ENCODE measurements around the gene VSX1. TPM values are rescaled to one million over a fixed set of nuclear protein-coding genes. Genes with fewer than 3 reads are reported as not detected.

Gene VSX1
- total and polyA plus RNA-seq, 9 of the 15 experiments (the other 6 are each of a cell fraction or from before 2014, with no cell fraction given) = not detected

- in situ Hi-C loops (cut with MboI) = no loop called here
- Histone ChIP-seq H3K4me3 (no peak overlapping the region), H3K9me3 (replicated peaks; ENCODE audit: control insufficient read depth, insufficient read depth, low read depth, low read length) (no peaks in the 10 kb centered on the region), H3K27ac (ENCODE audit: extremely low read depth, low read depth, low read length) (no peak overlapping the region), H3K4me2 (ENCODE audit: insufficient read depth, low read length) (no peak overlapping the region), H3K9ac (ENCODE audit: insufficient read depth in 1 of 2, low read depth in 2 of 2, low read length in 2 of 2) (no peak overlapping the region), H4K20me1 (replicated peaks; ENCODE audit: control insufficient read depth, insufficient read depth, low read length) (no peaks in the 10 kb centered on the region), H3K4me1 (replicated peaks in 1 of 2; ENCODE audit: control insufficient read depth in 2 of 2, insufficient read depth in 2 of 2, low read length in 2 of 2) (no peaks in the 10 kb centered on the region; a peak in 1 of 5 replicates), H2AFZ (ENCODE audit: low read depth, low read length) (no peak overlapping the region), H3K36me3 (ENCODE audit: control insufficient read depth, insufficient read depth, low read length) (no peaks in the 10 kb centered on the region), H3K9me1 (ENCODE audit: control insufficient read depth, insufficient read depth, low read length) (no peaks in the 10 kb centered on the region), H3K79me2 (ENCODE audit: control insufficient read depth, insufficient read depth, low read length) (no peaks in the 10 kb centered on the region), H3K27me3 (ENCODE audit: control insufficient read depth in 2 of 2, insufficient read depth in 2 of 2, low read length in 2 of 2) (peaks cover 0 to 19% of the 10 kb centered on the region in 2 experiments; a peak in 3 of 5 replicates)
- BruUV-seq (replicated peaks) = no TSS peak
- TF ChIP-seq ZNF165 (CRISPR knock-in tag; IDR thresholded peaks at IDR 0.05; ENCODE audit: borderline replicate concordance) (no peak), SNAPC5 (CRISPR knock-in tag; IDR thresholded peaks at IDR 0.05) (no peak), ZNF324 (CRISPR knock-in tag; IDR thresholded peaks at IDR 0.05) (no peak), RBM17 (IDR thresholded peaks at IDR 0.05; ENCODE audit: borderline replicate concordance, low read depth, low read length) (no peak), GATAD2A (IDR thresholded peaks at IDR 0.05) (no peak), POLR2AphosphoS2 (IDR thresholded peaks at IDR 0.05; ENCODE audit: low read length) (no peak), WHSC1 (IDR thresholded peaks at IDR 0.05; ENCODE audit: low read length) (no peak), EWSR1 (IDR thresholded peaks at IDR 0.05; ENCODE audit: borderline replicate concordance, low read depth, partially characterized antibody) (no peak), MNT (conservative IDR thresholded peaks at IDR 0.05) (no peak), TCFL5 (CRISPR knock-in tag; conservative IDR thresholded peaks at IDR 0.05) (no peak), ZNF436 (CRISPR knock-in tag; IDR thresholded peaks at IDR 0.05) (no peak), SP2 (IDR thresholded peaks at IDR 0.05; ENCODE audit: extremely low read depth, low read depth, low read length, poor library complexity, severe bottlenecking) (no peak), ERF (CRISPR knock-in tag; IDR thresholded peaks at IDR 0.05) (no peak), ZBTB7A (IDR thresholded peaks at IDR 0.05; ENCODE audit: borderline replicate concordance, control insufficient read depth, low read depth, low read length) (no peak), EGR1 (conservative IDR thresholded peaks at IDR 0.05) (no peak), RFX1 (IDR thresholded peaks at IDR 0.05) (no peak), ZNF140 (CRISPR knock-in tag; IDR thresholded peaks at IDR 0.05) (no peak), NEUROD1 (IDR thresholded peaks at IDR 0.05; ENCODE audit: borderline replicate concordance, low read depth, low read length, partially characterized antibody) (no peak), L3MBTL2 (IDR thresholded peaks at IDR 0.05) (no peak), GMEB1 (CRISPR knock-in tag; IDR thresholded peaks at IDR 0.05) (no peak)
- ChIA-PET POLR2A (no interaction called here), CTCF (ENCODE audit: low intra/inter-chr PET ratio) (no interaction called here)
- DNase-seq (ENCODE audit: extremely low read depth in 1 of 4, low spot score in 3 of 4) = no peak
- FAIRE-seq = no peak
- 0% methylated on average over 2 of the region's 2 CpGs for WGBS (ENCODE audit: insufficient coverage, low coverage, missing lambda C conversion rate)
- ATAC-seq = no peak
- intact Hi-C loops (cut with micrococcal nuclease) = loop anchor here (10.0 kb wide), 1 partner anchor 99 kb away; no protein-coding TSS in a partner anchor
Observed at GRCh38 chr20:25076201-25076600, 5.7 kb downstream of the VSX1 start.

Measured in K562 (cell line).